Activated T-cell treated with anti-CD3 and anti-CD28 coated beads, Interleukin-2, amount 50 U/mL, for 1 hour (primary cell): ENCODE results near the gene EAF2.
A peak's percentile ranks its signal among the peaks of the same experiment; 100 is the strongest.
"Not testable (repeated sequence)": the region's sequence is repeated elsewhere in the genome, so short reads cannot be mapped to it uniquely, and the experiment has no call there.

ENCODE experiments used
- DNase-seq: peaks from one replicate; pipeline ENCODE4 v3.0.0-alpha.2; 2020

The EAF2 gene

GRCh38 chr3:121834671-121835464 is at the start of gene EAF2, which contains the start of gene IQCB1:
Gene EAF2 (plus strand): TSS chr3:121835209. CDS start chr3:121835286, 77 bp downstream.
Gene IQCB1 (minus strand): TSS chr3:121835060. CDS start chr3:121828960, 6,100 bp downstream.
- peak; percentile 98 for DNase-seq

GRCh38 chr3:121786485-121786884 is 48.5 kb upstream of the EAF2 start:
- DNase-seq, result no peak

- DNase-seq, result no peak
Measured at GRCh38 chr3:121793078-121793477, 41.9 kb upstream of the EAF2 start.

GRCh38 chr3:121794264-121794983 is 40.6 kb upstream of the EAF2 start:
- DNase-seq, result no peak

- no peak for DNase-seq
Measured at GRCh38 chr3:121796970-121797369, 38.0 kb upstream of the EAF2 start.

- no peak for DNase-seq
Measured at GRCh38 chr3:121800906-121801305, 34.1 kb upstream of the EAF2 start.

- DNase-seq, result no peak
Measured at GRCh38 chr3:121803771-121804320, 31.2 kb upstream of the EAF2 start.

- DNase-seq, result no peak
Measured at GRCh38 chr3:121809249-121809648, 25.8 kb upstream of the EAF2 start.

GRCh38 chr3:121817753-121818152 is 17.3 kb upstream of the EAF2 start:
- DNase-seq, result no peak

- DNase-seq, result no peak
Measured at GRCh38 chr3:121818578-121818977, 16.4 kb upstream of the EAF2 start.

GRCh38 chr3:121819236-121819635 is 15.8 kb upstream of the EAF2 start:
- no peak for DNase-seq

- DNase-seq, result no peak
Measured at GRCh38 chr3:121821421-121822199, 13.4 kb upstream of the EAF2 start.

GRCh38 chr3:121822973-121823372 is 12.0 kb upstream of the EAF2 start:
- no peak for DNase-seq

- DNase-seq, result no peak
Measured at GRCh38 chr3:121834157-121834670, 795 bp upstream of the EAF2 start.

- DNase-seq, result no peak
Measured at GRCh38 chr3:121835465-121835801, 424 bp downstream of the EAF2 start.

GRCh38 chr3:121836064-121836463 is 1.1 kb downstream of the EAF2 start:
- no peak for DNase-seq

- DNase-seq, result no peak
Measured at GRCh38 chr3:121836481-121836880, 1.5 kb downstream of the EAF2 start.

- no peak for DNase-seq
Measured at GRCh38 chr3:121839962-121840361, 5.0 kb downstream of the EAF2 start.

- no peak for DNase-seq
Measured at GRCh38 chr3:121844892-121845291, 9.9 kb downstream of the EAF2 start.

GRCh38 chr3:121852256-121852655 is 17.2 kb downstream of the EAF2 start:
- no peak for DNase-seq

GRCh38 chr3:121855555-121855954 is 20.5 kb downstream of the EAF2 start:
- DNase-seq, result no peak

- DNase-seq, result not testable (repeated sequence)
Measured at GRCh38 chr3:121857778-121858177, 22.8 kb downstream of the EAF2 start.

GRCh38 chr3:121863247-121863646 is 28.2 kb downstream of the EAF2 start:
- not testable (repeated sequence) for DNase-seq
